ENCODE results near the gene PDE9A. TPM values are rescaled to one million over a fixed set of nuclear protein-coding genes. Genes with fewer than 3 reads are reported as not detected.

PDE9A gene
- total RNA-seq, 1 donor from 2014 or later = 1.6 TPM

DNA sequence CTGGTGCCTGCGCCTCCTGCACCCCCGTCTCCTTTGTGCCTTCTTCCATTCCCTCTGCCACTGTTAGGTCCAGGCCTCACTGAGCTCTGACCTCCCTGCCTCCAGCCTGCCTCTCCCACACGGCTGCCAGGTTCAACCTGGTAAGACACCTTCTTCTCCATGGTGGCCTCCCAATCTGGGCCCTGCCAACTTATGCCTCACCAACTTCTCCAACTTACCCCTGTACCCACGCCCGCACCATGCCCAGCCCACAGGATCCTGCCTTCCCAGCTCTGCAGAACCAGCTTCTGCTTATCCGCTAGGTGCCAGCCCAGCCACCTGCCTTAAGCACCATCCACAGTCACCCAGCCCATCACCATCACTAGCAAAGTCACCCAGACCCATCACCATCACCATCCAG, 37.2 kb downstream of the PDE9A start:
- no peak for FAIRE-seq
- no peak for DNase-seq (ENCODE audit: low read depth)
- no peaks in the 10 kb centered on the region for H3K36me3 ChIP-seq (ENCODE audit: control insufficient read depth, insufficient read depth, low read length)
- no peaks in the 10 kb centered on the region for H3K27me3 ChIP-seq (ENCODE audit: control insufficient read depth, insufficient read depth, low read length)
- TF ChIP-seq, protein P1, sequence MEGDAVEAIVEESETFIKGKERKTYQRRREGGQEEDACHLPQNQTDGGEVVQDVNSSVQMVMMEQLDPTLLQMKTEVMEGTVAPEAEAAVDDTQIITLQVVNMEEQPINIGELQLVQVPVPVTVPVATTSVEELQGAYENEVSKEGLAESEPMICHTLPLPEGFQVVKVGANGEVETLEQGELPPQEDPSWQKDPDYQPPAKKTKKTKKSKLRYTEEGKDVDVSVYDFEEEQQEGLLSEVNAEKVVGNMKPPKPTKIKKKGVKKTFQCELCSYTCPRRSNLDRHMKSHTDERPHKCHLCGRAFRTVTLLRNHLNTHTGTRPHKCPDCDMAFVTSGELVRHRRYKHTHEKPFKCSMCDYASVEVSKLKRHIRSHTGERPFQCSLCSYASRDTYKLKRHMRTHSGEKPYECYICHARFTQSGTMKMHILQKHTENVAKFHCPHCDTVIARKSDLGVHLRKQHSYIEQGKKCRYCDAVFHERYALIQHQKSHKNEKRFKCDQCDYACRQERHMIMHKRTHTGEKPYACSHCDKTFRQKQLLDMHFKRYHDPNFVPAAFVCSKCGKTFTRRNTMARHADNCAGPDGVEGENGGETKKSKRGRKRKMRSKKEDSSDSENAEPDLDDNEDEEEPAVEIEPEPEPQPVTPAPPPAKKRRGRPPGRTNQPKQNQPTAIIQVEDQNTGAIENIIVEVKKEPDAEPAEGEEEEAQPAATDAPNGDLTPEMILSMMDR (IDR thresholded peaks at IDR 0.05; ENCODE audit: insufficient read depth, low read length, severe bottlenecking) = no peak
- H3K4me3 ChIP-seq (ENCODE audit: low read depth, low read length) = no peak overlapping the region

DNA sequence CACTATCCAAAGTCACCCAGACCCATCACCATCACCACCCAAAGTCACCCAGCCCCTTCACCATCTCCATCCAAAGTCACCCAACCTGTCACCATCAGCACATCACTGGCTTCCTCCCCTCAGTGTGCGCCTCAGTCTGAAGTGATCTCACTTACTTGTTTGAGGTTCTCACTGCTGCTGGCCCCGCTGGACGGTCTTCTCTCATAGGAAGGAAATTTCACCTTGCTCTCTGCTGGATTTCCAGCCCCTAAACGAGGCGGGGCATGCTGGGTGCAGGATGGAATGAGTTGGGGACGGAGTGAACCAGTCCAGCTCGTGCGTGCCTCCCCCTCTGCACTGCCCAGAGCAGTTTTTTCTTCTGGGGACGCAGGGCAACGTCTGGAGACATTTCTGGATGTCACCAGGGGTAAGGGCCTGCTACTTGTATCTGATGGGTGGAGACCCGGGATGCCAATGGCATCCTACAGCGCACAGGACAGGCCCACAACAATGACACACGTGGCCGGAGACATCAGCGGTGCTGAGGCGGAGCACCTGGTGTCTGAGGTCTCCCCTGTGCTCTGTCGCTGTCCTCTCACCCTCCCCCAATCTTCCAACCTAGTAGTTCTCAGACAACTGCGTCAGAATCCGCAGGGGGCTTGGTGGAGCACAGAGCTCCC, 38.6 kb downstream of the PDE9A start:
- Histone ChIP-seq H3K4me3 (ENCODE audit: low read depth, low read length) (no peak overlapping the region), H3K36me3 (ENCODE audit: control insufficient read depth, insufficient read depth, low read length) (no peaks in the 10 kb centered on the region), H3K27me3 (ENCODE audit: control insufficient read depth, insufficient read depth, low read length) (peaks cover 6% of the 10 kb centered on the region)
- DNase-seq (ENCODE audit: low read depth) (no peak), FAIRE-seq (peak; percentile 66)
- TF ChIP-seq, protein P1 (IDR thresholded peaks at IDR 0.05; ENCODE audit: insufficient read depth, low read length, severe bottlenecking) = no peak

DNA sequence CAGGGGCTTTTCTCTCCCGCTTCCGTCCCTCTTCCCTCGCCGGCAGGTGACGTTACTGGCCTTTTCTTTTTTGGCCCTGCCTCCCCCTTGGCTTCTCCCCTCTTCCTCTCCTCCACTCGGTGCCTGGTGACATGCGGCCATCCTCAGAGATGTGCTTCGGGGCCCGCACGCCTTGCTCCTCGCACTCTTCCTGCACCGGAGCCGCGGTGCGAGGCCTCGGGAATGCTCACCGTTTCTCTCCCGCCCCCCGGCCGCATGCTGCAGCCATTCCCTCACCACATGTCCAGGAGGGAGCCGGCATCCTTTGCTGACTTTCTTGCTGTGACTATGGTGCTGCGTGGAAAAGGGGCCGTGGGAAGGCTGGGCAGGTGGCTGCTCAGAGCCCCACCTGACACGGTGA, 39.3 kb downstream of the PDE9A start:
- TF ChIP-seq, protein P1 (IDR thresholded peaks at IDR 0.05; ENCODE audit: insufficient read depth, low read length, severe bottlenecking) = no peak
- FAIRE-seq (no peak), DNase-seq (ENCODE audit: low read depth) (no peak)
- no peaks in the 10 kb centered on the region for H3K36me3 ChIP-seq (ENCODE audit: control insufficient read depth, insufficient read depth, low read length)
- H3K4me3 ChIP-seq (ENCODE audit: low read depth, low read length) = no peak overlapping the region
- H3K27me3 ChIP-seq (ENCODE audit: control insufficient read depth, insufficient read depth, low read length) = peaks cover 6% of the 10 kb centered on the region

DNA sequence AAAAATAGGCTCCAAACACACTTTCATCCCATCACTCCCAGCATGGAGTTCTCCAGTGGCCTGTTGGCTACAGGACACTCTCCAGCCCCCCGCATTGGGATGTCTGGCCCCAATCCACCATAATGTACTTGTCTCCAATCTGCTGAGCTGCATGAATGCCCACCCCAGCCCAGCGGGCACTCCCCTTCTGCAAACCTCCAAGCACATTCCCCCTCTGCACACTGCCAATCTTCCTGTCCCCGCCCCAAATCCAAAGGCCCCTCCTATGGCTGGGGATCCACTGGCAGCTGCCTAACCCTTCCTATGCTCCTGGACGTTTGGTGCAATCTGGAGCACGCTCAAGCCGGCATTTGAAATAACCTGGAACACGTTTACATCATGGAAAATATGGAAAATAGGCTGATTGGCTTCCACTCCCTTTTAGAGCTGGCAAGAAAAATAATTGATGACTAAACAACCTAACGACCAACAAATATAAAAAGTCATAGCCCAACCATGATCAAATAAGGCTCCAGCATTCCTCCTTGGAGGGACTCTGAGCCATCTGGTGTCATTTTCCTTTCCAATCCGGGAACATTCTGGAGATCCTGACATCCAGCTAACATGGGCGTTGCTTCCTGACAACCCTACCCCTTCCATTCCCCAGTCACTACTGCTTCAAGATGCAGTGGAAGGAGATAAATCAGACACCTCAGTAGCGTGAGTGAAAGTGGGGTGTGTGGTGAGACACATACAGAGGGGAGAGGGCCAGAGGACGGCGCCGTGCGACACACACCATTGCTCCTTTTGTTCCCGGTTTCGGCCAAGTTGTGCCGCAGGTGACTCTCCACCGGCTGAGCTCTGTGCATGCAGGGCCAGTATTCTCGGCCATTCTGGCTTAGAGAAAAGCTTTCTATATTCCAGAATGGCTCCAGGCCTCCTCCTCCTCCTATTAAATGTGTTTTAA, 41.6 kb downstream of the PDE9A start:
- FAIRE-seq = no peak
- no peak for DNase-seq (ENCODE audit: low read depth)
- no peak overlapping the region for H3K4me3 ChIP-seq (ENCODE audit: low read depth, low read length)
- TF ChIP-seq, protein P1 (IDR thresholded peaks at IDR 0.05; ENCODE audit: insufficient read depth, low read length, severe bottlenecking) = no peak
- H3K27me3 ChIP-seq (ENCODE audit: control insufficient read depth, insufficient read depth, low read length) = peaks cover 6% of the 10 kb centered on the region
- no peaks in the 10 kb centered on the region for H3K36me3 ChIP-seq (ENCODE audit: control insufficient read depth, insufficient read depth, low read length)

DNA sequence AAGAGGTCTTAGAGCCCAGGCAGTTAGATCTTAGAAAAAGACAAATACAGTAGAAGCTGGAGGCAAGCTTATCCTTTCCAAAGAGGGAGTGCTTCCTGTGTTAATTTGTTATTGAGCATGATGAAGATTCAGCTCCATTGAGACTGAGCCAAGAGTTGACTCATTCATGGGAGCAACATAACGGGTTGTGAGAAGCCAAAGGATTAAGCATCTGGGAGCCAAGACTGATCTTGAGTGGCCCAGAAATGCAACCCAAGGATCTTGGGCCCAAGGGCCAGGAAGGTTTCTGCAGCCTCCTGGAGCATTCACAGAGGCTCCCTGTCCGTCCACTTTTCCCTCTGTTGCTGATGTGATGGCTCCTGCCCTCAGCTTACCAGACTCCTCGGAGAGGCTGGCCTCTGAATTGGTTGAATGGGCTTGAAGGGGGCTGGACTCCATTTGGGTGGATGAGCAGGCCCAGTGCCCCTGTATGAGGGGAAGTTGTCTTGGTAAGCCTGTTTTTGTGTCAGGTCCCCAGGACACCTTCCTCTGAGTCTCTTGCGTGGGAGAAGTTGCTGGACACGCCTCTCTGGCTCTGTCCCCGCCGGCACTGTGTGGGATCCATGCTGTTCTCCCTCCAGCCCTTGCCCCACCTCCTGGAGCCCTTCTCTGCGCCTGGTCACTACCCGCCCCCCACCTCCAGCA, 42.4 kb downstream of the PDE9A start:
- FAIRE-seq = no peak
- Histone ChIP-seq H3K27me3 (ENCODE audit: control insufficient read depth, insufficient read depth, low read length) (peaks cover 6% of the 10 kb centered on the region), H3K4me3 (ENCODE audit: low read depth, low read length) (no peak overlapping the region), H3K36me3 (ENCODE audit: control insufficient read depth, insufficient read depth, low read length) (no peaks in the 10 kb centered on the region)
- TF ChIP-seq, protein P1 (IDR thresholded peaks at IDR 0.05; ENCODE audit: insufficient read depth, low read length, severe bottlenecking) = no peak
- DNase-seq (ENCODE audit: low read depth) = peak; percentile 56
